Peyer's patch (tissue), 4 donors: ENCODE measurements around the gene LINC00237. TPM values are rescaled to one million over a fixed set of nuclear protein-coding genes. Genes with fewer than 3 reads are reported as not detected.

Experiments used
- DNase-seq, 3 donors: peaks; one replicate each; pipeline ENCODE4 v3.0.0-alpha.2; 2017 to 2019
- H3K27ac ChIP-seq, 4 donors: fragments of 200-600 bp; sonication (generic); one replicate each; pipeline ENCODE4 v1.5.1; 2016 to 2019
- H3K27me3 ChIP-seq, 2 donors: fragments of 200-600 bp; sonication (generic); one replicate each; pipeline ENCODE4 v1.5.1; 2019
- H3K36me3 ChIP-seq, 3 donors: fragments of 200-600 bp; sonication (generic); one replicate each; pipeline ENCODE4 v1.5.1; 2016 to 2019
- H3K4me1 ChIP-seq, 4 donors: fragments of 200-600 bp; sonication (generic); one replicate each; pipeline ENCODE4 v1.5.1; 2016 to 2019
- H3K4me3 ChIP-seq, 4 donors: fragments of 200-600 bp; sonication (generic); 1 replicate in 3 of 4; 2 replicates in 1 of 4; pipeline ENCODE4 v1.5.1; 2016 to 2019; ENCODE audit warnings: mild to moderate bottlenecking in 1 of 4
- H3K9me3 ChIP-seq, 4 donors: fragments of 200-600 bp; sonication (generic); one replicate each; pipeline ENCODE4 v1.5.1; 2016 to 2019; ENCODE audit warnings: mild to moderate bottlenecking in 1 of 4
- POLR2A ChIP-seq, 2 donors: fragments of 450-650 bp; IDR thresholded peaks; one replicate each; pipeline ENCODE4 v1.5.1; 2017; ENCODE audit warnings: antibody characterized with exemption in 2 of 2, mild to moderate bottlenecking in 2 of 2, moderate library complexity in 2 of 2
- total RNA-seq, 4 donors: library from RNA; depleted of rRNA; stranded (reverse); fragments of >200 nt; gene quantifications; one replicate each; pipeline ENCODE4 v1.1.0, GENCODE V29; 2016
- TF ChIP-seq, protein P1 (sequence below), 6 experiments: fragments of 450-650 bp in 4 of 6; fragments of 200-600 bp in 2 of 6; sonication (generic) in 1 of 6; IDR thresholded peaks; one replicate each; pipeline ENCODE4 v1.5.1; 2017 to 2019; ENCODE audit warnings: antibody characterized with exemption in 6 of 6, mild to moderate bottlenecking in 3 of 6, moderate library complexity in 1 of 6

The LINC00237 gene
- total RNA-seq, 4 donors from 2014 or later, result not detected

DNA sequence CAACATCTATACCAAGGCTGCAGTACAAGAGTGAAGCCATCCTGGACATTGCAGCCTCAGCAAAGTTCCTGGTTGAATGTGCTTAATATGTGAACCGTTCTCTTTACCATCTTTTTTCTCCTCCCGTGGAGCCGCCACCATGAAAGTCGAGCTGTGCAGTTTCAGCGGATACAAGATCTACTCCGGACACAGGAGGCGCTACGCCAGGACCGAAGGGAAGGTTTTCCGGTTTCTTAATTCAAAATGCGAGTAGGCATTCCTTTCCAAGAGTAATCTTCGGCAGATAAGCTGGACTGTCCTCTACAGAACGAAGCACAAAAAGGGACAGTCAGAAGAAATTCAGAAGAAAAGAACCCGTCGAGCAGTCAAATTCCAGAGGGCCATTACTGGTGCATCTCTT is 8.4 kb upstream of the LINC00237 start:
- no peak overlapping the region for H3K4me3 ChIP-seq

DNA sequence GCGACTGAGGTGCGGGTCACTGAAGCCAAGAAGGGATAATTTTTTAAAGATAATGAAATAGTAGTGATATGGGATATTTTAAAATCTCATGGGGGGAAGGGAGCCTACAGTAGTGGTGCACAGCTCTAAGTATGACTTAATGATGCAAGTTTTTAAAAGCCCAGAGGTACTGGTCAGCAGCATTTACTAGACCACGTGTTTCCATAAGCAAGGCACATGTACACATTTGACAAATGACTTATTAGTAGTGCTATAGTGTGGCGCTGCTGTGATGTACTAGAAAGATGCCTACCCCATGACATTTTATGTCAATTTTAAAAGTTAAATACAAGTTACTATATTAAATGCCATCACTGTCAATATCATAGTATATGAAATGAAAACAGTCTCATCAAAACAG is 7.5 kb upstream of the LINC00237 start:
- Histone ChIP-seq H3K4me1 (no peaks in the 10 kb centered on the region), H3K36me3 (no peaks in the 10 kb centered on the region), H3K9me3 (no peaks in the 10 kb centered on the region), H3K4me3 (no peak overlapping the region), H3K27me3 (no peaks in the 10 kb centered on the region), H3K27ac (no peak overlapping the region)
- no peak for DNase-seq
- TF ChIP-seq, protein P1, sequence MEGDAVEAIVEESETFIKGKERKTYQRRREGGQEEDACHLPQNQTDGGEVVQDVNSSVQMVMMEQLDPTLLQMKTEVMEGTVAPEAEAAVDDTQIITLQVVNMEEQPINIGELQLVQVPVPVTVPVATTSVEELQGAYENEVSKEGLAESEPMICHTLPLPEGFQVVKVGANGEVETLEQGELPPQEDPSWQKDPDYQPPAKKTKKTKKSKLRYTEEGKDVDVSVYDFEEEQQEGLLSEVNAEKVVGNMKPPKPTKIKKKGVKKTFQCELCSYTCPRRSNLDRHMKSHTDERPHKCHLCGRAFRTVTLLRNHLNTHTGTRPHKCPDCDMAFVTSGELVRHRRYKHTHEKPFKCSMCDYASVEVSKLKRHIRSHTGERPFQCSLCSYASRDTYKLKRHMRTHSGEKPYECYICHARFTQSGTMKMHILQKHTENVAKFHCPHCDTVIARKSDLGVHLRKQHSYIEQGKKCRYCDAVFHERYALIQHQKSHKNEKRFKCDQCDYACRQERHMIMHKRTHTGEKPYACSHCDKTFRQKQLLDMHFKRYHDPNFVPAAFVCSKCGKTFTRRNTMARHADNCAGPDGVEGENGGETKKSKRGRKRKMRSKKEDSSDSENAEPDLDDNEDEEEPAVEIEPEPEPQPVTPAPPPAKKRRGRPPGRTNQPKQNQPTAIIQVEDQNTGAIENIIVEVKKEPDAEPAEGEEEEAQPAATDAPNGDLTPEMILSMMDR (IDR thresholded peaks at IDR 0.05), result no peak
- TF ChIP-seq POLR2A (IDR thresholded peaks at IDR 0.05), result no peak

More for the DNA sequence above, 8.4 kb upstream of the LINC00237 start:
- Histone ChIP-seq H3K36me3 (no peaks in the 10 kb centered on the region), H3K4me1 (no peaks in the 10 kb centered on the region), H3K27ac (no peak overlapping the region), H3K27me3 (no peaks in the 10 kb centered on the region), H3K9me3 (no peaks in the 10 kb centered on the region)
- no peak for DNase-seq
- no peak for TF ChIP-seq POLR2A (IDR thresholded peaks at IDR 0.05)
- TF ChIP-seq, protein P1 (IDR thresholded peaks at IDR 0.05), result no peak

DNA sequence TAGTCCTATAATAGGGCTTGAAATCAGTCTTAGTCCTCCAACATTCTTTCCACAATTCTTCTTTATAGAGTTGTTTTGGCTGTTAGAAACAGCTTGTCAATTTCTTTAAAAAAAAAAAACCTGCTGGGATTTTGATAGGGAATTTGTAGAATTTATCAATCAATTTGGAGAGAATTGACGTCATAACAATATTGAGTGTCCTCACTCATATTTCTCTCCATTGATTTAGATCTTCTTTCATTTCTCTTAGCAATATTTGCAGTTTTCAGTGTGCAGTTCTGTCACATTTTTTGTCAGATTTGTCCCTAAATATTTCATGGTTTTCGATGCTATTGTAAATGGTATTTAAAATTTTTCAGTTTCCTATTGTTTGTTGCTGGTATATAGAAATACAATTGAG is 5.3 kb upstream of the LINC00237 start:
- no peaks in the 10 kb centered on the region for H3K36me3 ChIP-seq
- peaks cover 0 to under 1% of the 10 kb centered on the region in 2 donors for H3K27me3 ChIP-seq
- no peak for DNase-seq
- TF ChIP-seq, protein P1 (IDR thresholded peaks at IDR 0.05), result no peak
- no peak for TF ChIP-seq POLR2A (IDR thresholded peaks at IDR 0.05)
- H3K4me3 ChIP-seq, result no peak overlapping the region
- H3K9me3 ChIP-seq, result no peaks in the 10 kb centered on the region
- H3K4me1 ChIP-seq, result no peaks in the 10 kb centered on the region
- H3K27ac ChIP-seq, result no peak overlapping the region

DNA sequence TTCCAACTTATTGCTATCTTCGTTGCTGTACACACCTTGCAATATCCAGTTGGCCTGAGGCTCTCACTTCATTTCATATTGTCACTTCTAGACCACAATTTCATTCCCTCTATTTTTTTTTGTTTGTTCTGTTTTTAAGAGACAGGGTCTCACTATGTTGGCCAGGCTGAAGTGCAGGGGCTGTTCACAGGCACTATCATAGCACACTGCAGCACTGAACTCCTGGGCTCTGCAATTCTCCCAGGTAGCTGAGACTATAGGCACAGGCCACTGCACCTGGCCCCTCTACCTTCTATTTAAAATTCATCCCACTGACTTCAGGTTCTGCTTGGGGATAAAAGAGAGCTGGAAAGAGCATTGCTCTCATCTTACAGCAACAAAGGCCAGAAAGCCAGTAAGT is 4.7 kb upstream of the LINC00237 start:
- no peak for DNase-seq
- Histone ChIP-seq H3K4me3 (no peak overlapping the region), H3K9me3 (no peaks in the 10 kb centered on the region), H3K27ac (no peak overlapping the region), H3K36me3 (no peaks in the 10 kb centered on the region), H3K27me3 (peaks cover 0 to 7% of the 10 kb centered on the region in 2 donors), H3K4me1 (peaks cover 0 to 5% (median 0%) of the 10 kb centered on the region in 4 donors)
- TF ChIP-seq POLR2A (IDR thresholded peaks at IDR 0.05), result no peak
- TF ChIP-seq, protein P1 (IDR thresholded peaks at IDR 0.05), result no peak

DNA sequence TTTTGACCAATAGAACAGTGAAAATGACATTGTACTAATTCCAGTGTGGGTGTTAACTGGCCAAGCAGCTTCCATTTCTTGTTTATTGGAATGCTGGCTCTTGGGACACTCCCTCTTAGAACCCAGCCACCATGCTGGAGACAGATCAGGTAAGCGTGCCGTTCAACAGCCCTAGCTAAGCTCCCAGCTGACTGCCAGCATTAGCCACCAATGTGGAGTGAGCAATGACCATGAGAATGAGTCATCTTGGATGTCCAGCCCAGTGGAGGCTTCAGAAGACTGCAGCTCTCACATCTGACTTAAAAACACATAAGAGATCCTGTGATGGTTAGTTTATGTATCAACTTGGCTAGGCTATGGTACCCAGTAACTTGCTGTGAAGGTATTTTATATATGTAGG is 3.0 kb upstream of the LINC00237 start:
- H3K4me1 ChIP-seq, result peaks cover 0 to 11% (median 0%) of the 10 kb centered on the region in 4 donors
- no peaks in the 10 kb centered on the region for H3K36me3 ChIP-seq
- no peak overlapping the region for H3K4me3 ChIP-seq
- no peaks in the 10 kb centered on the region for H3K9me3 ChIP-seq
- H3K27me3 ChIP-seq, result peaks cover 0 to 23% of the 10 kb centered on the region in 2 donors
- TF ChIP-seq, protein P1 (IDR thresholded peaks at IDR 0.05), result no peak
- no peak for TF ChIP-seq POLR2A (IDR thresholded peaks at IDR 0.05)
- no peak for DNase-seq
- H3K27ac ChIP-seq, result no peak overlapping the region
